Calu3 (cell line): ENCODE measurements around the gene DEFB114. TPM values are rescaled to one million over a fixed set of nuclear protein-coding genes. Genes with fewer than 3 reads are reported as not detected.

ENCODE experiments used
- BruUV-seq: library from RNA; stranded (reverse); fragments of 400-500 nt; replicated peaks from 2 replicates; lab custom pipeline; 2021; lab: Mats Ljungman, UMichigan
- CTCF ChIA-PET: fragments of 300-600 bp; sonication (Branson Sonifier 250); formaldehyde crosslinking; loops from one replicate; lab custom pipeline; 2022; ENCODE audit warnings: antibody characterized with exemption; lab: Charles Lee
- DNase-seq: peaks from one replicate; pipeline ENCODE4 v3.0.0; 2022
- H3K27ac Mint-ChIP-seq: one replicate; pipeline ENCODE4 v1.8.0; 2022; ENCODE audit warnings: mixed read lengths; ENCODE audit not compliant: unreplicated experiment
- H3K27me3 Mint-ChIP-seq: one replicate; pipeline ENCODE4 v1.8.0; 2022; ENCODE audit warnings: mixed read lengths; ENCODE audit not compliant: unreplicated experiment
- H3K36me3 Mint-ChIP-seq: one replicate; pipeline ENCODE4 v1.8.0; 2022; ENCODE audit warnings: mild to moderate bottlenecking, moderate library complexity, mixed read lengths; ENCODE audit not compliant: insufficient read depth, unreplicated experiment
- H3K4me1 Mint-ChIP-seq: one replicate; pipeline ENCODE4 v1.8.0; 2022; ENCODE audit warnings: mild to moderate bottlenecking, low read depth, mixed read lengths; ENCODE audit not compliant: unreplicated experiment
- H3K4me3 Mint-ChIP-seq: one replicate; pipeline ENCODE4 v1.8.0; 2022; ENCODE audit warnings: mild to moderate bottlenecking, low read depth, moderate library complexity, mixed read lengths; ENCODE audit not compliant: unreplicated experiment
- H3K9me3 Mint-ChIP-seq: one replicate; pipeline ENCODE4 v1.8.0; 2022; ENCODE audit warnings: low read depth, mixed read lengths; ENCODE audit not compliant: unreplicated experiment
- intact Hi-C: fragments of 100-400 bp; cut with micrococcal nuclease; formaldehyde crosslinking; loops from one replicate; pipeline ENCODE4 v1.10.0; 2022; ENCODE audit not compliant: unreplicated experiment
- total RNA-seq: library from RNA; stranded (reverse); gene quantifications from 2 replicates; pipeline ENCODE4 v1.2.3, GENCODE V29; 2022
- TF ChIP-seq, protein P1 (sequence below): fragments of 200-600 bp; IDR thresholded peaks from one replicate; pipeline ENCODE4 v1.8.0; 2022; ENCODE audit warnings: antibody characterized with exemption; ENCODE audit not compliant: unreplicated experiment

DEFB114 gene
- total RNA-seq, 1 experiment from 2014 or later, result not detected

DNA sequence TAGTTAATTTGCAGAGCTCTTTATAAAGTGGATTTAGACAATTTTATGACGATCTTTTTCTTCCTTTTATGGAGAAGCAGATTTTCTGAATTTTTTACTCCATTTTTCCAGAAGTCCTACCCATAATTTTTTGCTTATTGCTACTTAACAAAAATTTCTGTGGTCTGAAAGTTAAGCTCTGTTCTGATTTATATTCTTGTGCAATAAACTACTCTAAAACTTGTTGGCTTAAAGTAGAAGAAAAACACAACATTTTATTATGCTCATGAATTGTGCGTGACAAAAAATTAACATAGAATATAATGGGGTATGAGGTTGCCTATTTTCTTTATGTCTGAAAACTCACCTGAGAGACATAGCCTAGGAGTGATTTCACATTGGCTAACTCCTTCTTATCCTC lies 2.9 kb upstream of the DEFB114 start:
- CTCF ChIA-PET, result no interaction called here
- Mint-ChIP-seq H3K9me3 (no peaks in the 10 kb centered on the region), H3K27ac (no peak overlapping the region), H3K36me3 (no peaks in the 10 kb centered on the region), H3K27me3 (no peaks in the 10 kb centered on the region), H3K4me3 (no peak overlapping the region), H3K4me1 (no peaks in the 10 kb centered on the region)
- intact Hi-C loops, result no loop called here
- BruUV-seq, result no TSS peak
- DNase-seq, result no peak
- TF ChIP-seq, protein P1, sequence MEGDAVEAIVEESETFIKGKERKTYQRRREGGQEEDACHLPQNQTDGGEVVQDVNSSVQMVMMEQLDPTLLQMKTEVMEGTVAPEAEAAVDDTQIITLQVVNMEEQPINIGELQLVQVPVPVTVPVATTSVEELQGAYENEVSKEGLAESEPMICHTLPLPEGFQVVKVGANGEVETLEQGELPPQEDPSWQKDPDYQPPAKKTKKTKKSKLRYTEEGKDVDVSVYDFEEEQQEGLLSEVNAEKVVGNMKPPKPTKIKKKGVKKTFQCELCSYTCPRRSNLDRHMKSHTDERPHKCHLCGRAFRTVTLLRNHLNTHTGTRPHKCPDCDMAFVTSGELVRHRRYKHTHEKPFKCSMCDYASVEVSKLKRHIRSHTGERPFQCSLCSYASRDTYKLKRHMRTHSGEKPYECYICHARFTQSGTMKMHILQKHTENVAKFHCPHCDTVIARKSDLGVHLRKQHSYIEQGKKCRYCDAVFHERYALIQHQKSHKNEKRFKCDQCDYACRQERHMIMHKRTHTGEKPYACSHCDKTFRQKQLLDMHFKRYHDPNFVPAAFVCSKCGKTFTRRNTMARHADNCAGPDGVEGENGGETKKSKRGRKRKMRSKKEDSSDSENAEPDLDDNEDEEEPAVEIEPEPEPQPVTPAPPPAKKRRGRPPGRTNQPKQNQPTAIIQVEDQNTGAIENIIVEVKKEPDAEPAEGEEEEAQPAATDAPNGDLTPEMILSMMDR, result no peak

DNA sequence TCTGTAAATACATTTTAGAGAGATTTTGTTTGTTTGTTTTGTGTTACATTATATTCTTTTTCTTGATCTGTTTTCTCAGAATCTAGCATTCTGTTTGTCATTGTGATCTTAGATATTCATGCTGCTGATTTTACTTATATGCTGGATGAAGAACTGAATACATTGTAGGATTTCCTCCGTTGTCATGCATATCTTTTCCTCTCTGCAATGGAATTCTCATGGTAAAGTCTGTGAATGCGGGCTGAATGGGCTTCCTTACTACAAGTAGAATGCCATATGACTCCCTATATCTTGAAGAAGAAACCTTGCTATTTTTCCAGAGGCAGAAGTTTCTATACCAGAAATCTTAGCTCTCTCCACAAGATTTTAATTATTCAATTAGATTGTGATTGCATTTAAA lies 2.4 kb upstream of the DEFB114 start:
- Mint-ChIP-seq H3K9me3 (no peaks in the 10 kb centered on the region), H3K27ac (peak overlapping the region; percentile 43), H3K4me1 (no peaks in the 10 kb centered on the region), H3K4me3 (no peak overlapping the region), H3K36me3 (no peaks in the 10 kb centered on the region), H3K27me3 (no peaks in the 10 kb centered on the region)
- CTCF ChIA-PET, result no interaction called here
- intact Hi-C loops, result no loop called here
- BruUV-seq, result no TSS peak
- TF ChIP-seq, protein P1, result no peak
- DNase-seq, result no peak

DNA sequence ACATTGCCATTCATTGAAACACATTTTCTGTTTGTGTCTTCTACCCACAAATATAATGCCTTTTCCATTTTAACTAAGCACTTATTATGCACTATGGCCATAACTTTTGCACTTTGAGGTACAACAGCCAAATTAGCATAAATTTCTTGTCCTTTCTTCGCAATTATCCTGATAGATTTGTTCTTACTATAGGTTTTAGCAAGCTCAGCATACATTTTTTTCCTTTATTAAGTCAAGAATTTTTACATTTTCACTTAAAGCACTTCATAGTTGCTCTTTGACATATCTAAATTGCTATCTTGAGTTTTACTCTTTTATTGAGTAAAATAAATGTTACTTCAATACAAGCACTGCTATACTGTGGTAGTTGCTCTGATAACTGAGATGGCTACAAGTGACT lies 5.8 kb downstream of the DEFB114 start:
- H3K9me3 Mint-ChIP-seq, result peaks cover 3% of the 10 kb centered on the region
- intact Hi-C loops, result no loop called here

DNA sequence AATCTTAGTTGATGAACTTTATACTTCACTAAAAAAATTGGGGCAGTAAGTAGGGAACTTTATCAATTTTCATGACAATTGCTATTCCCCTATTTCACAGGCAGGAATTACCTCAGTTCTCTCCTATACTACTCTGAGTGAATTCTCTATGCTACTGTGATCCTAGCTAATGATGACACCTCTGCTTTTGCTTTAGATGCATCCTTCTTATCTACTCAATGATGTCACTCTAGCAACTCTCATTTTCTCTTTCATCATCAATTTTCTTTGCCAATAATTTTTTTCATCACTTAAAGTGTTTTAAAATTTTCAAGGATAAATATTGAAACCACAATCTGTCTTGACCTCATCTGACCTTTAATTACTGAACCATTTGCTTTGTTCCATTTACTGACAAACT lies 8.1 kb downstream of the DEFB114 start:
- Mint-ChIP-seq H3K27me3 (no peaks in the 10 kb centered on the region), H3K4me3 (no peak overlapping the region), H3K27ac (no peak overlapping the region), H3K36me3 (no peaks in the 10 kb centered on the region), H3K4me1 (no peaks in the 10 kb centered on the region), H3K9me3 (peaks cover 3% of the 10 kb centered on the region)
- CTCF ChIA-PET, result no interaction called here
- no peak for DNase-seq
- BruUV-seq, result no TSS peak
- intact Hi-C loops, result no loop called here
- TF ChIP-seq, protein P1, result no peak

More for the DNA sequence above, 5.8 kb downstream of the DEFB114 start:
- H3K4me3 Mint-ChIP-seq, result no peak overlapping the region
- no peaks in the 10 kb centered on the region for H3K27me3 Mint-ChIP-seq
- BruUV-seq, result no TSS peak
- no peak for DNase-seq
- no peaks in the 10 kb centered on the region for H3K4me1 Mint-ChIP-seq
- CTCF ChIA-PET, result no interaction called here
- no peak overlapping the region for H3K27ac Mint-ChIP-seq
- TF ChIP-seq, protein P1, result no peak
- no peaks in the 10 kb centered on the region for H3K36me3 Mint-ChIP-seq

DNA sequence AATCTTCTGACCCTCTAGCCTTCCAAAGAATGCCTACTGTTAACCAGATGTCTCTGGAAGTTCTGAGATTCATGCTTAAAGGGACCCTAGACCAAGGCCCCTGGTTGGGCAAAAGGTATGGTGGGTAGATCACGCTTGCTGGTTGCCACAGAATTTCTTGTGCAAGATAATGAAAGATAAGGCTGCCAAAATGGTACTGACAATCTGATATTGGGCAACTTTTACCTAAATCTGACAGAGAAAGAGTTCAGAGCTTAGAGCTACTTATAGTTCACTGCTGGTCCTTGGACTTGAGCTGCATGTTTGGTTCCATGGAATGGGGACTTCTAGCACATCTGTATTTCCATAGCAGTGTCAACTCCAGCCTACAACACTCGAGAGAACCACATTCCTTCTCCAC lies 12.0 kb downstream of the DEFB114 start:
- CTCF ChIA-PET, result no interaction called here
- H3K27me3 Mint-ChIP-seq, result no peaks in the 10 kb centered on the region
- DNase-seq, result no peak
- no TSS peak for BruUV-seq
- no peak overlapping the region for H3K4me3 Mint-ChIP-seq
- no peaks in the 10 kb centered on the region for H3K4me1 Mint-ChIP-seq
- TF ChIP-seq, protein P1, result no peak
- intact Hi-C loops, result no loop called here
- H3K27ac Mint-ChIP-seq, result no peak overlapping the region
- H3K9me3 Mint-ChIP-seq, result no peaks in the 10 kb centered on the region
- H3K36me3 Mint-ChIP-seq, result no peaks in the 10 kb centered on the region
